H1 (cell line): ENCODE results near the gene GEN1.

ENCODE experiments used
- GTF2F1 ChIP-seq: IDR thresholded peaks from 2 replicates; pipeline ENCODE4 v1.6.1; 2012; ENCODE audit warnings: low read depth, low read length, improper control_type of control experiment, borderline replicate concordance
- JUND ChIP-seq: IDR thresholded peaks from 2 replicates; pipeline ENCODE4 v1.6.1; 2011; ENCODE audit warnings: mild to moderate bottlenecking, improper control_type of control experiment, low read length
- MAX ChIP-seq: IDR thresholded peaks from 2 replicates; pipeline ENCODE4 v1.6.1; 2012; ENCODE audit warnings: inconsistent platforms
- POLR2A ChIP-seq, 2 experiments: IDR thresholded peaks; 1 replicate in 1 of 2; 2 replicates in 1 of 2; pipeline ENCODE4 v1.6.1; 2011; ENCODE audit warnings: low read depth in 2 of 2, low read length in 2 of 2, mild to moderate bottlenecking in 2 of 2; ENCODE audit errors: control extremely low read depth in 1 of 2
- POLR2AphosphoS5 ChIP-seq: IDR thresholded peaks from 2 replicates; pipeline ENCODE4 v1.6.1; 2011; ENCODE audit warnings: low read depth, low read length
- RAD21 ChIP-seq, 2 experiments: IDR thresholded peaks in 1 of 2; conservative IDR thresholded peaks in 1 of 2; 2 replicates each; pipeline ENCODE4 v1.6.1; 2011; ENCODE audit warnings: low read depth in 2 of 2, low read length in 2 of 2, improper control_type of control experiment in 1 of 2, inconsistent platforms in 1 of 2, mild to moderate bottlenecking in 1 of 2, moderate library complexity in 1 of 2
- TAF1 ChIP-seq: IDR thresholded peaks from 2 replicates; pipeline ENCODE4 v1.6.1; 2011; ENCODE audit warnings: mild to moderate bottlenecking, low read depth, low read length
- TF ChIP-seq, protein P1 (sequence below): IDR thresholded peaks from 2 replicates; pipeline ENCODE4 v1.6.1; 2011; ENCODE audit warnings: low read length, improper control_type of control experiment
- TF ChIP-seq, protein P2 (sequence below), 3 experiments: IDR thresholded peaks; 1 replicate in 2 of 3; 2 replicates in 1 of 3; pipeline versions ENCODE4 v1.5.1 to v1.6.1; 2011; ENCODE audit warnings: low read length in 3 of 3, mild to moderate bottlenecking in 3 of 3, inconsistent platforms in 2 of 3, low read depth in 1 of 3, moderate library complexity in 1 of 3; ENCODE audit not compliant: insufficient read depth in 1 of 3; ENCODE audit errors: control extremely low read depth in 1 of 3
- TF ChIP-seq, protein P3 (sequence below): IDR thresholded peaks from 2 replicates; pipeline ENCODE4 v1.6.1; 2011; ENCODE audit warnings: low read depth, mild to moderate bottlenecking, low read length; ENCODE audit not compliant: insufficient read depth
- TF ChIP-seq, protein P4 (sequence below): IDR thresholded peaks from 2 replicates; pipeline ENCODE4 v1.6.1; 2012; ENCODE audit warnings: inconsistent platforms

DNA sequence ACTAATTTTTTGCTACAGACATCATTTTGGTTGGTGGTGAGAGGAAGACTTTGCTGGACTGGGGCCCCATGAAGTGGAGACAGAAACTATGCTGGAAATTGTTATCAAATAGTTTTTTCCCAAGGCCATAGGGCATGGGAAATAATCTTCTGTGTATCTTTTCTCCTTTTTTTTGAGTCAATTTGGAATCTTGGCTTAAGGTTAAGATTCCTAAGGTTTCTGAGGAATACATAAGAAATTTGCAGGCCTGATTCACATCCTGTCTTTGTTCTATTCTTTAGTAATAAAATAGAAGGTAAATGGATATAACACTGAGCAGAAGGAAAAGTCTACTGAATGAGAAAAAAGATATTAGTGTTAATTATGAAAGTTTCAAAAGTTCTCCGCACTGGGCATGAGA is 16.9 kb upstream of the GEN1 start:
- TF ChIP-seq RAD21 (IDR thresholded peaks at IDR 0.05 in 1 of 2, conservative IDR thresholded peaks at IDR 0.05 in 1 of 2; ENCODE audit: low read depth in 2 of 2, low read length in 2 of 2) = no peak
- TF ChIP-seq, protein P1, sequence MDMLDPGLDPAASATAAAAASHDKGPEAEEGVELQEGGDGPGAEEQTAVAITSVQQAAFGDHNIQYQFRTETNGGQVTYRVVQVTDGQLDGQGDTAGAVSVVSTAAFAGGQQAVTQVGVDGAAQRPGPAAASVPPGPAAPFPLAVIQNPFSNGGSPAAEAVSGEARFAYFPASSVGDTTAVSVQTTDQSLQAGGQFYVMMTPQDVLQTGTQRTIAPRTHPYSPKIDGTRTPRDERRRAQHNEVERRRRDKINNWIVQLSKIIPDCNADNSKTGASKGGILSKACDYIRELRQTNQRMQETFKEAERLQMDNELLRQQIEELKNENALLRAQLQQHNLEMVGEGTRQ = no peak
- TF ChIP-seq, protein P2, sequence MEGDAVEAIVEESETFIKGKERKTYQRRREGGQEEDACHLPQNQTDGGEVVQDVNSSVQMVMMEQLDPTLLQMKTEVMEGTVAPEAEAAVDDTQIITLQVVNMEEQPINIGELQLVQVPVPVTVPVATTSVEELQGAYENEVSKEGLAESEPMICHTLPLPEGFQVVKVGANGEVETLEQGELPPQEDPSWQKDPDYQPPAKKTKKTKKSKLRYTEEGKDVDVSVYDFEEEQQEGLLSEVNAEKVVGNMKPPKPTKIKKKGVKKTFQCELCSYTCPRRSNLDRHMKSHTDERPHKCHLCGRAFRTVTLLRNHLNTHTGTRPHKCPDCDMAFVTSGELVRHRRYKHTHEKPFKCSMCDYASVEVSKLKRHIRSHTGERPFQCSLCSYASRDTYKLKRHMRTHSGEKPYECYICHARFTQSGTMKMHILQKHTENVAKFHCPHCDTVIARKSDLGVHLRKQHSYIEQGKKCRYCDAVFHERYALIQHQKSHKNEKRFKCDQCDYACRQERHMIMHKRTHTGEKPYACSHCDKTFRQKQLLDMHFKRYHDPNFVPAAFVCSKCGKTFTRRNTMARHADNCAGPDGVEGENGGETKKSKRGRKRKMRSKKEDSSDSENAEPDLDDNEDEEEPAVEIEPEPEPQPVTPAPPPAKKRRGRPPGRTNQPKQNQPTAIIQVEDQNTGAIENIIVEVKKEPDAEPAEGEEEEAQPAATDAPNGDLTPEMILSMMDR (IDR thresholded peaks at IDR 0.05; ENCODE audit: control extremely low read depth in 1 of 3, insufficient read depth in 1 of 3, low read depth in 1 of 3, low read length in 3 of 3) = no peak
- TF ChIP-seq, protein P3, sequence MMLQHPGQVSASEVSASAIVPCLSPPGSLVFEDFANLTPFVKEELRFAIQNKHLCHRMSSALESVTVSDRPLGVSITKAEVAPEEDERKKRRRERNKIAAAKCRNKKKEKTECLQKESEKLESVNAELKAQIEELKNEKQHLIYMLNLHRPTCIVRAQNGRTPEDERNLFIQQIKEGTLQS = no peak
- TF ChIP-seq POLR2A (IDR thresholded peaks at IDR 0.05; ENCODE audit: control extremely low read depth in 1 of 2, low read depth in 2 of 2, low read length in 2 of 2) = no peak
- TF ChIP-seq, protein P4, sequence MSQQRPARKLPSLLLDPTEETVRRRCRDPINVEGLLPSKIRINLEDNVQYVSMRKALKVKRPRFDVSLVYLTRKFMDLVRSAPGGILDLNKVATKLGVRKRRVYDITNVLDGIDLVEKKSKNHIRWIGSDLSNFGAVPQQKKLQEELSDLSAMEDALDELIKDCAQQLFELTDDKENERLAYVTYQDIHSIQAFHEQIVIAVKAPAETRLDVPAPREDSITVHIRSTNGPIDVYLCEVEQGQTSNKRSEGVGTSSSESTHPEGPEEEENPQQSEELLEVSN = no peak
- TF ChIP-seq TAF1 = no peak
- TF ChIP-seq JUND = no peak
- no peak for TF ChIP-seq GTF2F1
- no peak for TF ChIP-seq POLR2AphosphoS5
- no peak for TF ChIP-seq MAX
